Testis (tissue), 3 donors: ENCODE results near the gene NUP214. TPM values are rescaled to one million over a fixed set of nuclear protein-coding genes. Genes with fewer than 3 reads are reported as not detected.
"Not testable (repeated sequence)": the region's sequence is repeated elsewhere in the genome, so short reads cannot be mapped to it uniquely, and the experiment has no call there.

ENCODE experiments used
- DNase-seq: peaks from one replicate; pipeline ENCODE4 v3.0.0-alpha.2; 2019
- H3K27ac ChIP-seq, 2 donors: fragments of 200-600 bp; sonication (generic); one replicate each; pipeline ENCODE4 v1.5.1; 2019
- H3K27me3 ChIP-seq: fragments of 200-600 bp; sonication (generic); one replicate; pipeline ENCODE4 v1.5.1; 2019
- H3K36me3 ChIP-seq: fragments of 200-600 bp; sonication (generic); one replicate; pipeline ENCODE4 v1.5.1; 2017; ENCODE audit warnings: low read depth; ENCODE audit errors: missing control alignments
- H3K4me1 ChIP-seq: fragments of 200-600 bp; sonication (generic); one replicate; pipeline ENCODE4 v1.5.1; 2019
- H3K4me3 ChIP-seq, 2 donors: fragments of 200-600 bp; sonication (generic); one replicate each; pipeline ENCODE4 v1.5.1; 2017 to 2019
- H3K9me3 ChIP-seq: fragments of 200-600 bp; sonication (generic); one replicate; pipeline ENCODE4 v1.5.1; 2017
- CTCF ChIP-seq, 3 experiments: fragments of 450-650 bp in 2 of 3; fragments of 200-600 bp in 1 of 3; sonication (generic) in 1 of 3; IDR thresholded peaks; one replicate each; pipeline ENCODE4 v1.5.1; 2016 to 2019; ENCODE audit warnings: antibody characterized with exemption in 3 of 3, mild to moderate bottlenecking in 2 of 3, moderate library complexity in 1 of 3
- POLR2A ChIP-seq: fragments of 450-650 bp; IDR thresholded peaks from one replicate; pipeline ENCODE4 v1.6.1; 2017; ENCODE audit warnings: antibody characterized with exemption, mild to moderate bottlenecking, moderate library complexity
- WGBS, 2 donors: methylation state at CpG; one replicate each; pipeline ENCODE4 v1.1.5; 2018; 5-methylcytosine and 5-hydroxymethylcytosine counted together
- intact Hi-C: fragments of 100-400 bp; cut with DNase I; formaldehyde crosslinking; loops from one replicate; pipeline ENCODE4 v1.15.1; 2023; ENCODE audit warnings: low total_unique reads
- polyA plus RNA-seq: library from polyadenylated mRNA; stranded (reverse); fragments of 350-450 nt; fragmentation: Illumina TruSeq; extraction: RNeasy Lipid Tissue Mini Kit (QIAGEN cat#74804); gene quantifications from one replicate; pipeline ENCODE4 v1.2.3, GENCODE V29; 2014; ENCODE audit warnings: low read depth, low replicate concordance; ENCODE audit not compliant: insufficient read depth
- total RNA-seq, 2 donors: library from RNA; depleted of rRNA; stranded (reverse); fragments of >200 nt; gene quantifications; one replicate each; pipeline ENCODE4 v1.2.3, GENCODE V29; 2016

Gene NUP214
- total and polyA plus RNA-seq, 3 donors from 2014 or later = 190 to 250 (median 237) TPM

- no peak for DNase-seq
- H3K4me3 ChIP-seq = no peak overlapping the region
- no peak overlapping the region for H3K27ac ChIP-seq
- H3K27me3 ChIP-seq = no peaks in the 10 kb centered on the region
- no peaks in the 10 kb centered on the region for H3K36me3 ChIP-seq
- H3K9me3 ChIP-seq = no peaks in the 10 kb centered on the region
- H3K4me1 ChIP-seq = no peaks in the 10 kb centered on the region
- 79 to 97% methylated on average over 4 to 8 of the region's 8 CpGs for WGBS, 2 donors
- no peak for TF ChIP-seq CTCF (IDR thresholded peaks at IDR 0.05)
- TF ChIP-seq POLR2A = no peak
- intact Hi-C loops = no loop called here
These were observed 11.3 kb upstream of the NUP214 start for GRCh38 chr9:131114084-131114535.

GRCh38 chr9:131115360-131115742 lies 10.0 kb upstream of the NUP214 start:
- H3K27ac ChIP-seq, H3K9me3 ChIP-seq, H3K4me1 ChIP-seq, H3K4me3 ChIP-seq, intact Hi-C loops, DNase-seq, H3K27me3 ChIP-seq, H3K36me3 ChIP-seq: not testable (repeated sequence)
- 89 to 92% methylated on average over 6 of the region's 6 CpGs for WGBS, 2 donors

GRCh38 chr9:131116281-131117120 lies 8.9 kb upstream of the NUP214 start:
- no peaks in the 10 kb centered on the region for H3K36me3 ChIP-seq
- no peaks in the 10 kb centered on the region for H3K4me1 ChIP-seq
- H3K27ac ChIP-seq = no peak overlapping the region
- intact Hi-C loops = no loop called here
- no peak for DNase-seq
- no peak for TF ChIP-seq CTCF (IDR thresholded peaks at IDR 0.05)
- TF ChIP-seq POLR2A = no peak
- H3K4me3 ChIP-seq = no peak overlapping the region
- H3K9me3 ChIP-seq = no peaks in the 10 kb centered on the region
- 80 to 87% methylated on average over 20 to 22 of the region's 22 CpGs for WGBS, 2 donors
- no peaks in the 10 kb centered on the region for H3K27me3 ChIP-seq

GRCh38 chr9:131117121-131117761 lies 8.1 kb upstream of the NUP214 start:
- no peak for DNase-seq
- no peaks in the 10 kb centered on the region for H3K9me3 ChIP-seq
- no peaks in the 10 kb centered on the region for H3K27me3 ChIP-seq
- WGBS, 2 donors = 65 to 88% methylated on average over 11 to 13 of the region's 13 CpGs
- H3K4me3 ChIP-seq = no peak overlapping the region
- intact Hi-C loops = no loop called here
- no peak overlapping the region for H3K27ac ChIP-seq
- no peak for TF ChIP-seq POLR2A
- no peak for TF ChIP-seq CTCF (IDR thresholded peaks at IDR 0.05)
- H3K4me1 ChIP-seq = no peaks in the 10 kb centered on the region
- no peaks in the 10 kb centered on the region for H3K36me3 ChIP-seq

- no peak for DNase-seq
- 65 to 86% methylated on average over 4 of the region's 4 CpGs for WGBS, 2 donors
- Histone ChIP-seq H3K4me3 (no peak overlapping the region), H3K36me3 (no peaks in the 10 kb centered on the region), H3K27me3 (no peaks in the 10 kb centered on the region), H3K27ac (no peak overlapping the region), H3K4me1 (no peaks in the 10 kb centered on the region), H3K9me3 (no peaks in the 10 kb centered on the region)
- intact Hi-C loops = no loop called here
- no peak for TF ChIP-seq POLR2A
- TF ChIP-seq CTCF (IDR thresholded peaks at IDR 0.05) = no peak
These were observed 7.6 kb upstream of the NUP214 start for GRCh38 chr9:131117762-131118145.
